Lower leg skin (tissue), 3 donors: ENCODE results near the gene ERICH6B.

Experiments
- CTCF ChIP-seq, 3 donors: fragments of 450-650 bp; IDR thresholded peaks; one replicate each; pipeline ENCODE4 v1.5.1; 2016; ENCODE audit warnings: antibody characterized with exemption in 3 of 3, mild to moderate bottlenecking in 3 of 3, moderate library complexity in 2 of 3
- POLR2A ChIP-seq, 2 donors: fragments of 450-650 bp; IDR thresholded peaks; one replicate each; pipeline ENCODE4 v1.6.1; 2016 to 2017; ENCODE audit warnings: antibody characterized with exemption in 2 of 2, mild to moderate bottlenecking in 1 of 2, moderate library complexity in 1 of 2

- no peak for TF ChIP-seq CTCF (IDR thresholded peaks at IDR 0.05)
- no peak for TF ChIP-seq POLR2A (IDR thresholded peaks at IDR 0.05)
Measured at GRCh38 chr13:45534604-45535003, 80.9 kb downstream of the ERICH6B start.
